Activated CD4-positive, alpha-beta T cell treated with anti-CD3 and anti-CD28 coated beads, Interleukin-2, amount 50 U/mL, for 24 hours (primary cell): ENCODE measurements around the gene GPR31.
A peak's percentile ranks its signal among the peaks of the same experiment; 100 is the strongest.

Experiments used
- DNase-seq, 2 donors: peaks; one replicate each; pipeline ENCODE4 v3.0.0-alpha.2; 2020; ENCODE audit warnings: low read depth in 1 of 2, low spot score in 1 of 2

Gene GPR31

GRCh38 chr6:167119670-167120582, 37.9 kb downstream of the GPR31 start:
- no peak for DNase-seq

- DNase-seq = no peak
These were observed 38.9 kb downstream of the GPR31 start for GRCh38 chr6:167118839-167119238.

DNA sequence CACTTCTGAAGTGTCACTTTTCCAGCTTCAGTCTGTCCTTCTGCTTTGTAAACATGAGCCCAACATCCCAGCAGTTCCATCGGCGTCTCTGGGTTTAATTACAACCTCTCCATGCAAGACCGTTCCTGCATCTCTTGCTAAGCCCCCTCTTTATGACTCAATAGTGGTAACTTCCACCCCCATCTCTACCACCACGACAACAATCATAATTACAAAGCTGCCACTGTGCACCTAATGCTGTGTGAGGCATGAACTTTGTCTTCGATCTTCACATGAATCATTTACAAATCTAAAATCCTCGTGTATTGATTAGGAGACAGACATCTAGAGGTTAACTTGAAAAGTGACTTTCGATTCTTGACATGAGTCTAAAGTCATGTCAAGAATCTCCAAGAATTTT, 39.8 kb downstream of the GPR31 start:
- no peak for DNase-seq

DNA sequence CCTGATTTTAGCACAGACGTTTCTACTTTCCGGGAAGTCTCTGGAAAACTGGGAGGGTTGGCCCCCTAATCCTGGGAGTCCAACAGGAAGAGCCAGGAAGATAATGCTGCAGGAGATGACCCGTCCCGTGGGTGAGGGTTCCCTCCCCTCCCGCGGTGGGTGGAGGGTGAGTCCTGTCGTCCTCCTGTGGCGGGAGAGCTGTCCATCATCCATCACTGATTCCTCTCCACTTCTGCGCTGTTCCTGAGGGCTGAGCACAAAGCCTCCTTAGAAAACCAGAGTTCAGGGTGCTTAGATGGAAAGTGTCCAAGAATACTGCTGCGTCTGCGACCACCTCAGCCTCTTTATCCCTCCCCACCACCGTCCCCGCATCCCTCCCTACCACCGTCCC, 40.9 kb downstream of the GPR31 start:
- no peak for DNase-seq

- DNase-seq = no peak
These were observed 41.5 kb downstream of the GPR31 start for GRCh38 chr6:167116109-167116837.

DNA sequence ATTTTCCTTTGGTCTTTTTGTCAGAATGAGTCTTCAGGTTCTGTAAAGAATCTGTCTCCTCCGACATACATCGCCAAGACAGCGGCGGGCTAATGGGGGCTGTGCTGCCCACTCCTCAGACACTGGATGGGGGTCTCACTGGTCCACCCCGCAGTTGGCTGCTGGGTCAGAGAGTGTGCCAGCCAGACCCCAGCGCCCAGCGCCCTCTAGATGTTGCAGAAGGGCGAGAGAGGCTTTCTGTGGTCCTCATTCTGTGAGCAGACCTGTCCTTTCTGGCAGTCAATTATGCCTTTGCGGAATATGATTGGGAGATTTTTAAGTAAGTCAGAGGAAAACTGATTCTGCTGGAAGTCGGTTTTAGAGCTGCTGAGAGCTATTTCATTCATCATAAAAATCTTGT, 42.7 kb downstream of the GPR31 start:
- no peak for DNase-seq

DNA sequence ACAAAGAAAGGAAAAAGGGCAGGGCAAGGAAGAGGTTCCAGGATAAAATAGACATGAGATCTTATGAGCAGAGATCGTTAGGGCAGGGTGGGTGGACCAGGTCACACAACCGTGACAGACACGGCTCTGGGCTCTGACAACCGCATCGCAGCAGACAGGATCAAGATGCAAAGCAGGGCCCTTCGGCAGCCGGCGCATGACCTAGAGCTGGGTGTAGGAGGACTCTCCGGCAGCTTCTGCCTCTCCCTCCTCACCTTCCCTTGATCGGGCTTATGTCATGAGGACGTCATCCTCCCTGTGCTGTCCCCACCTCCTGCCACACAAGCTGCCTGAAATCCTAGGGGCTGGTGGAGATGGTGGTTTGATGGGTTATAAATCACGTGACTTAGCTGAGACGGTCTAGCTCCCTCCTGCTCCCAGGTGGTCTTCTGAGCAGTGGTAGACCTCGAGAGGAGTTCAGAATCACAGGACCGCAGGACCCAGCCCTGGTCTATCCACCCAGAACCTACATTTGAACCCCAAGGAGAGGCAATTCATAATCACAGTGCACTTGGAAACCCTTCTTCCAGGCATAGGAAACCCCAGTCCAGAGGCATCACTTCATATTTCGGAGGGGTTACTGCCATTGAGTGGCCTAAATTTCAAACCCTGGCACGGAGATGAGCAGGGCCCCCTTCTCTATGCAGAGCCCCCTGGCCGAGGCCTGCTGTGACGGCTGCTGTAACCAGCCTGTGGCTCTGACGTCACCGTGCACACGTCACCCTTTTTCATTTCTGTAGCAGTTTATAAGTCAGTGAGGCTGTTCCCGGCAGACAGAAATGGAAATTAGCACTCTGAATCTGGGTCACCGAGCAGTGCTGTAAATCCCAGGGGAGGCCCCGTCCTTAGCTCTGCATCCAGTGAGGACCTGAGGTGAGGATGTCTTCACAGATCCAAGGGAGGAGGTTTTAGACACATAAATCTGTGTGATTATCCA, 43.6 kb downstream of the GPR31 start:
- peak in 1 of 2 donors; percentile 42 for DNase-seq

- no peak for DNase-seq
These were observed 44.6 kb downstream of the GPR31 start for GRCh38 chr6:167113047-167113754.

DNA sequence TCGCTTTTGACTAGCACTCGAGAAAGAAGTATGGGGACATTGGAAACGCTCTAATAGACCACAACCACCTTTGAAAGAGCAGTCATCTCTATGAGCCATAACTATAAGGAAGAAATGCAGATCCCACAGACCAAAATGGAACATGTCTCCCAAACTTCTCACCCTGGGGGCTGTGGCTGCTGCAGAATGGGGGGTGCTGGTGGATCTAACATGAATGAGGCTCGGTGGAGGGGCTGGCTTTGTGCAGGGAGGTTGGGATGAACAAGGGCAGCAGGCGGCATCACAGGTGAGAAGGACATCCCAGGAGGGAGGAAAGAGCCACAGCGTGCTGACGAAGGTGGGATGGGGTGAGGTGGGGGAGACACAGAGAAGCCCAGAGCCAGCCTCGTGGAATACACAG, 45.4 kb downstream of the GPR31 start:
- DNase-seq = no peak

DNA sequence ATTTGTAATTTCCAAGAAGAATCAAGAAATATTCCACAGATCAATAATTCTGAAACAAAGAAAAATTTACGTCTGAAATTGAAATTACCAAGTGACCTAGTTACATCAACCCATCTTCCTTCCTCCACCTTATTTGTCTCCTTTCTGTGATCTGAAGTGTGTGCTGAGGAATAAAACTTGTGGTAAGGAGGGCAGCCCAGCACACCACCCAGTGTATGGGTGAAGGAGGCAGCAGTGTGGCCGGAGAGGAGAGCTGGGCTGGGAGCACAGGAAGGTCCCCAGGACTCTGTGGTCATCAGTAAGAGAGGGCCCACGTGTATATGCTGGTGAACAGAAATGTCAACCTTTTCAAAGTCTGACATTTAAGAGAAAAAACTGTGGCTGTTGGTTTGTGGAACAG, 46.2 kb downstream of the GPR31 start:
- no peak for DNase-seq

- no peak for DNase-seq
These were observed 48.1 kb downstream of the GPR31 start for GRCh38 chr6:167109651-167110050.

DNA sequence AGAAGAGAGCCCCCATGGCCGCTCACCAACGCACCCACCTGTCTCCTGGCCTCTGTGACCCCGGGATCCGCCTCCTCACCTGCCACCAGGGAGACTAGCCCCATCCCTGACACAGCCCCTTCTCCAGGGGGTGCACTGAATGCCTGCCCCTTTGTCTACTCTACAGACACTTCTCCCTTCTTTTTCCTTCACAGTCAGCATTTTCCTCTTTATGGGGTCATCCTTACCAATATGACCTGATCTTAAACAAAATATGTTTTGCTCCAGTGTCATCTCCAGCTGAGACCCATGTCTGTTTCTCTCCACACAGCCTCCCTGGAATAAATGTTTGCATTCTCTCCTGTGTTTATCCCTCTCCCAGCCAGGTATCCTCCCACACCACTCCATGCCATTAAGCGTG, 49.5 kb downstream of the GPR31 start:
- DNase-seq = no peak

DNA sequence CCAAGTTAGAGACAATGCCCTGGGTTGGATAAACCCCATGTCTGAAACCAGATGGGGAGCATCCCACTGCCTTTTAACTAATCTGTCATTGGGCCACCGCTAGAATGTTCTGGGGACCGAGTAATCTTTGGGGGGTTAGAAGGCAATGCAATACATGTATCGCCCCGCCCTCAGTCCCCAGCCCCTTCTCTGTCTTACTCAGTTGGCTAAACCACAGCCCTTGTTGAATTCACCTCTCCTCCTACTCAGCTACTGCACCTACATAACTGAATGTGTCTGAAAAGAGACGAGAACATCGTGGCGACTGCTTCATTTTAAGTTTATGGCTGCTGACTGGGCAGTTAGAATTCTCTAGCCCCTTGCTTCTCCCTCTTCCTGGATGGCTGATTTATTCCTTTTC, 50.0 kb downstream of the GPR31 start:
- no peak for DNase-seq

DNA sequence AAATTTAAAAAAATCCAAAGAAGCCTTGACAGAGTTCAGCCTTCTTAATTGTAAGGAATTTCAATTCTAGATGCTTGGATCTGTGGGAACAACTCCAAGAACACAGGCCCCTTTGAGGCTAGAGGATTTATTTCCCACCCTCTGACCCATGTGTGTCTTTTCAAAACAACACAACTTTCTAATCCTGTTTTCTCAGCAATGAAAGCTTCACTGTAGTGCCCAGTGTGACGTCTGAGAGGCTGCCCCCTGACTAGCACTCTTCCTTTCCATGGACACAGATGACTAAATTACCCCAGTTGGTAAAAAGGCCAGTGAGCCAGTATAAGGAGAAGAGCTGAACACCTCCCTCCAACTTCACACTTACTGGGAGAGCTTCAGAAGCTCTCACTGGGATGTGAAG, 51.4 kb downstream of the GPR31 start:
- no peak for DNase-seq
